NOMO-1 treated with dmso at 0.1 percent for 144 hours (cell line): Measurements from ENCODE around the gene TEX13D.
"Not testable (repeated sequence)": the region's sequence is repeated elsewhere in the genome, so short reads cannot be mapped to it uniquely, and the experiment has no call there.

Experiments used
- DNase-seq: peaks from one replicate; lab custom pipeline; 2025; ENCODE audit not compliant: unreplicated experiment; lab: John Stamatoyannopoulos, UW

Gene TEX13D

GRCh38 chrX:124332481-124333424, at the start of gene TEX13D:
TSS of gene TEX13D (plus strand) at chrX:124332660. CDS start at chrX:124332918, 258 bp downstream.
- no peak for DNase-seq

GRCh38 chrX:124289443-124289842, 43.0 kb upstream of the TEX13D start:
- DNase-seq: no peak

DNA sequence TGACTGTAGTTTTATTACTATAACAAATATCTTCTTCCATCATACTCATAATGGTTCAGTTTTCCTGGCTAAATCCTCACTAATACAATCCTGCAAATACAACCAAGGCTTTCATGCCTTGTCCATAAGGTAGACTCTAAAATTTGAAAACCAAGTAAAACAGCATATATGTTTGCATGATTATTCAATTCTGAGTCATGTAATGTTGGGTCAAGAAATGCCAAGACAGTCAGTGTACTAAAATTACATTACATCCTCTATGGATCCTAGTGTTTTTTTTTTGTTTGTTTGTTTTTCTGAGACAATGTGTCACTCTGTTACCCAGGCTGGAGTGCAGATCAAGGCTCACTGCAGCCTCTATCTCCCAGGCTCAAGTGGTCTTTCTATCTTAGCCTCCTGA, 38.6 kb upstream of the TEX13D start:
- DNase-seq: no peak

- not testable (repeated sequence) for DNase-seq
Measured at GRCh38 chrX:124299323-124299722, 33.1 kb upstream of the TEX13D start.

- DNase-seq: no peak
Measured at GRCh38 chrX:124300405-124300804, 32.1 kb upstream of the TEX13D start.

DNA sequence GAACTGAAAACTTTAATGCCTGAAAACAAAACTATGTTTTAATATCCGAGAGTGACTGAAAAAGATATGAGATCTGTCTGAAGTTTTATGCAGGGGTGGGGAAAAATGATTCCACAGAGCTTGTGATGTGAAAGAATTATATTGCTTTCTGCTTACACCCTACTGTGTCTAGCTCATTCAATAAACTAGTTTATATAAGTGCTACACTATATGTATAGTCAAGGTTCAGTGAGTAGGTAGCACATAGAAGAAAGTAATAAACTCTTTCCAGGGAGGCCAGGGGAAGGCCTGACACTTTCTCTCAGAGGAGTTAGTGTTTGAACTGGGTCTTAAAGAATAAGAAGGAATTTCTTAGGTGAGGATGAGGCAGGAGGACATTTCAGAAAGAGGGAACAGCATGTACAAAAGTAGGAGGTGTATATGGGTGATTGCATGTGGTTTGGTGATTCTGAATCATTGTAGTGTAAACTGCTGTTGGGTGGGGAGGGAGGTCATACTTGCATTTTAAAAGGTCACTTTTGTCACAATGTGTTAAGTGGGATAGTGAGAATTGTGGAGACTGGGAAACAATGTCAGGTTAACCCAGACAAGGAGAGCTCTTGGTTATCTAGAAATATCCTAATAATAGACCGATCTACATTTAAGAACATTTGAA, 25.1 kb upstream of the TEX13D start:
- no peak for DNase-seq

- DNase-seq: no peak
Measured at GRCh38 chrX:124325732-124326131, 6.7 kb upstream of the TEX13D start.

- DNase-seq: no peak
Measured at GRCh38 chrX:124328765-124329164, 3.7 kb upstream of the TEX13D start.

- DNase-seq: no peak
Measured at GRCh38 chrX:124333862-124334261, 1.4 kb downstream of the TEX13D start.

GRCh38 chrX:124334555-124334954, 2.1 kb downstream of the TEX13D start:
- not testable (repeated sequence) for DNase-seq

- no peak for DNase-seq
Measured at GRCh38 chrX:124335598-124335997, 3.1 kb downstream of the TEX13D start.

GRCh38 chrX:124337916-124338315, 5.5 kb downstream of the TEX13D start:
- no peak for DNase-seq

DNA sequence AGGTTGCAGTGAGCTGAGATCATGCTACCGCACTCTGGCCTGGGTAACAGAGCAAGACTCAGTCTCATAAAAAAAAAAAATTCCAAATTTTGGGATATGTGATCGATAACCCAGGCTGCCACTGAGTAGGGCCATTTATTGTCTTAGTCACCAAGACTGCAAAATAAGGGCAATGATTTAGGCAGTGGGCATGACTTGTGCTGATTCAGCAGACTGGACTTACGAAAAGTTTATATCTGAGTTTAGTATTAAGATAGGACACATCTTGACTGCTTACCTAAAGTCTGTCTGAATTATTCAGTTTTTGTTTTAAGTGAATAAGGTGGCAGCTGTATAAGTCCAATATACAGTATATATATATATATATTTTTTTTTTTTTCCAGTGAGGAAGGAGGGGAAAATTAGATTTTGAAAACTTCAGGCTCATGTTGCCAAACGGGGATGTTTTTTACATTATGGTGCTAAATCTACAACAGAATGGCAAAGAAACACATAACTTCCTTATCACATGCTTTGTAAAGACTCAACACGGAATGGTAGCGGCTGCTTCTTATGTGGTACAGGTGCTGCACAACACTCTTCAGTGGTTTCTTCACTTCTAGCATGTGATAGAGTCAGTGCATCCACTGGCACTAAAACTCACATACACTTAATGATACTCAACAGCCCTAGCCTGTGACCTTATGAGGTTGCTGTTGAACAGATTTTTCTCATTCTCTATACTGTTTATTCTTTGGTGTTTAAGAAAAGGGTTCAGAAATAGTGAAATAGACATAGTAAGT, 6.5 kb downstream of the TEX13D start:
- DNase-seq: no peak

GRCh38 chrX:124341396-124342132, 9.1 kb downstream of the TEX13D start:
- no peak for DNase-seq

- no peak for DNase-seq
Measured at GRCh38 chrX:124342174-124342867, 9.9 kb downstream of the TEX13D start.

- DNase-seq: no peak
Measured at GRCh38 chrX:124343016-124343415, 10.6 kb downstream of the TEX13D start.

- no peak for DNase-seq
Measured at GRCh38 chrX:124344246-124344645, 11.8 kb downstream of the TEX13D start.

- DNase-seq: no peak
Measured at GRCh38 chrX:124346117-124346876, 13.8 kb downstream of the TEX13D start, which contains the start of gene SH2D1A. TSS of gene SH2D1A (plus strand) at chrX:124346563. CDS start at chrX:124346643, 80 bp downstream.

DNA sequence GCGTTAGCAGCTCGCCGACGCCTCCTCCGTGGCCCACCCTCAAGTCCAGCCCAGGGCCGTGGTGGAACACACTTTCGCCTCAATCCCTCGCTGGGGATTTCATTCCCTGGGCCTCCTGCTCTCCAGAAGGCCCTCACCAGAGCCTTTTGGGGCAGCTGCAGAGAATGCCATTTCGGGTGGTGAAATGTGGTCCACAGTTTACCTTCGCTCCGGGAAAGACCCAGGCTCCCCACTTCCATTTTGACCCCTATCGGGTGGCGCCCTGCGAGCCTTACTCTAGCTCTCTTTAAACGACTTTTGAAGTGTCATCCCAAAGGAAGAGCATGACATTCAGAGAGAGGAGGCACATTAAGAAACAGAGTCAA, 14.4 kb downstream of the TEX13D start:
- DNase-seq: no peak
